HepG2 (cell line): ENCODE measurements around the gene ATP6V0A1. TPM values are rescaled to one million over a fixed set of nuclear protein-coding genes. Genes with fewer than 3 reads are reported as not detected.

Source experiments
- ATAC-seq: fragments of 200-7000 bp; cut with Tn5 transposase; 3 replicates; pipeline ENCODE4 v1.9.1; 2020; ENCODE audit warnings: mild to moderate bottlenecking, moderate library complexity
- BruUV-seq: library from RNA; stranded (reverse); fragments of 400-500 nt; replicated peaks from 2 replicates; lab custom pipeline; 2021; lab: Mats Ljungman, UMichigan
- CTCF ChIA-PET: fragments of 300-600 bp; formaldehyde crosslinking; extraction: SDS; loops from one replicate; lab custom pipeline; 2021; ENCODE audit warnings: low total read pairs, inconsistent platforms, low intra/inter-chr PET ratio; lab: Yijun Ruan, JAX
- POLR2A ChIA-PET: fragments of 350-600 bp; sonication (Branson Sonifier 250); formaldehyde crosslinking; loops from one replicate; lab custom pipeline; 2020; ENCODE audit warnings: antibody characterized with exemption, inconsistent platforms; lab: Yijun Ruan, JAX
- DNase-seq: peaks from one replicate; pipeline ENCODE4 v3.0.0-alpha.2; 2015; ENCODE audit warnings: low spot score
- FAIRE-seq: peaks from 3 replicates; lab custom pipeline; 2011; peaks lifted over from hg19 to GRCh38; lab: Jason Lieb, UNC
- H2AFZ ChIP-seq: one replicate; pipeline ENCODE4 v1.6.1; 2011; ENCODE audit warnings: low read length, inconsistent platforms
- H3K27ac ChIP-seq: fragments of 300-600 bp; 3 replicates; pipeline ENCODE4 v1.8.0; 2011; ENCODE audit warnings: mixed run types, mild to moderate bottlenecking, mixed read lengths, low read length, inconsistent platforms; ENCODE audit not compliant: insufficient read depth; ENCODE audit errors: extremely low read length
- H3K27me3 ChIP-seq, 2 experiments: fragments of 200-600 bp in 1 of 2; 2 replicates in 1 of 2; 3 replicates in 1 of 2; pipeline versions ENCODE4 v1.6.0 to v1.8.0; 2011; ENCODE audit warnings: low read length in 2 of 2, mild to moderate bottlenecking in 2 of 2, moderate library complexity in 2 of 2, inconsistent platforms in 1 of 2; ENCODE audit not compliant: insufficient read depth in 2 of 2, control insufficient read depth in 1 of 2
- H3K36me3 ChIP-seq, 2 experiments: fragments of 200-600 bp in 1 of 2; replicated peaks in 1 of 2; 2 replicates in 1 of 2; 3 replicates in 1 of 2; pipeline versions ENCODE4 v1.5.1 to v1.8.0; 2011; ENCODE audit warnings: low read length in 2 of 2, inconsistent platforms in 1 of 2; ENCODE audit not compliant: insufficient read depth in 2 of 2, control insufficient read depth in 1 of 2
- H3K4me1 ChIP-seq: 2 replicates; pipeline ENCODE4 v1.5.1; 2012; ENCODE audit warnings: low read length, inconsistent platforms; ENCODE audit not compliant: insufficient read depth
- H3K4me2 ChIP-seq: 2 replicates; pipeline ENCODE4 v1.6.0; 2011; ENCODE audit warnings: low read depth, low read length, inconsistent platforms
- H3K4me3 ChIP-seq, 3 experiments: fragments of 200-600 bp in 1 of 3; sonication (generic), shearing (Covaris generic) in 1 of 3; replicated peaks in 1 of 3; 2 replicates each; pipeline ENCODE4 v1.5.1; 2011 to 2016; ENCODE audit warnings: low read length in 3 of 3, inconsistent platforms in 2 of 3, low read depth in 2 of 3, mild to moderate bottlenecking in 2 of 3, control low read depth in 1 of 3, mixed read lengths in 1 of 3; ENCODE audit not compliant: insufficient read depth in 1 of 3
- H3K79me2 ChIP-seq: one replicate; pipeline ENCODE4 v1.6.1; 2011; ENCODE audit warnings: low read length, inconsistent platforms; ENCODE audit not compliant: insufficient read depth
- H3K9ac ChIP-seq: 2 replicates; pipeline ENCODE4 v1.6.0; 2011; ENCODE audit warnings: mild to moderate bottlenecking, low read depth, low read length, inconsistent platforms; ENCODE audit not compliant: insufficient read depth
- H3K9me3 ChIP-seq: 2 replicates; pipeline ENCODE4 v1.5.1; 2012; ENCODE audit warnings: mild to moderate bottlenecking, low read length
- H4K20me1 ChIP-seq: 2 replicates; pipeline ENCODE4 v1.6.0; 2011; ENCODE audit warnings: inconsistent platforms, mild to moderate bottlenecking, low read length, moderate library complexity; ENCODE audit not compliant: insufficient read depth
- CHCHD3 ChIP-seq: sonication (generic); formaldehyde crosslinking; IDR thresholded peaks from 2 replicates; pipeline ENCODE4 v1.8.0; 2022; ENCODE audit warnings: mild to moderate bottlenecking, missing genetic modification reagents, moderate library complexity
- ETV5 ChIP-seq: IDR thresholded peaks from 2 replicates; pipeline ENCODE4 v1.6.1; 2018; ENCODE audit warnings: missing biosample characterization, missing genetic modification reagents, inconsistent platforms, borderline replicate concordance
- FOXK1 ChIP-seq: sonication (generic); formaldehyde crosslinking; IDR thresholded peaks from 2 replicates; pipeline ENCODE4 v1.4.0; 2020; ENCODE audit warnings: low read depth, missing genetic modification reagents, borderline replicate concordance
- HDAC2 ChIP-seq: sonication (generic); formaldehyde crosslinking; IDR thresholded peaks from 2 replicates; pipeline ENCODE4 v1.4.0; 2020; ENCODE audit warnings: missing genetic modification reagents
- HDAC6 ChIP-seq: fragments of 200-600 bp; sonication (generic); IDR thresholded peaks from 2 replicates; pipeline ENCODE4 v1.7.0; 2017; ENCODE audit warnings: mild to moderate bottlenecking, antibody characterized with exemption, low read length, low read depth
- KDM4B ChIP-seq: sonication (generic); formaldehyde crosslinking; IDR thresholded peaks from 2 replicates; pipeline ENCODE4 v1.4.0; 2020; ENCODE audit warnings: missing genetic modification reagents
- KLF6 ChIP-seq: IDR thresholded peaks from 2 replicates; pipeline ENCODE4 v1.8.0; 2016; ENCODE audit warnings: missing biosample characterization, missing genetic modification reagents
- MAFF ChIP-seq: IDR thresholded peaks from 2 replicates; pipeline ENCODE4 v1.6.1; 2011; ENCODE audit warnings: low read depth, low read length, improper control_type of control experiment
- MAFK ChIP-seq, 2 experiments: IDR thresholded peaks in 1 of 2; conservative IDR thresholded peaks in 1 of 2; 2 replicates each; pipeline ENCODE4 v1.6.1; 2011; ENCODE audit warnings: improper control_type of control experiment in 2 of 2, low read length in 2 of 2
- ONECUT2 ChIP-seq: sonication (generic); formaldehyde crosslinking; IDR thresholded peaks from 2 replicates; pipeline ENCODE4 v1.4.0; 2020; ENCODE audit warnings: missing genetic modification reagents
- RXRB ChIP-seq: IDR thresholded peaks from 2 replicates; pipeline ENCODE4 v1.6.1; 2016; ENCODE audit warnings: borderline replicate concordance, missing genetic modification reagents, missing compliant biosample characterization
- SP140L ChIP-seq: sonication (generic); formaldehyde crosslinking; IDR thresholded peaks from 2 replicates; pipeline ENCODE4 v1.4.0; 2020; ENCODE audit warnings: missing genetic modification reagents, borderline replicate concordance
- STAG1 ChIP-seq: sonication (generic); formaldehyde crosslinking; IDR thresholded peaks from 2 replicates; pipeline ENCODE4 v1.4.0; 2020; ENCODE audit warnings: missing genetic modification reagents
- ZNF234 ChIP-seq: sonication (generic); formaldehyde crosslinking; conservative IDR thresholded peaks from 2 replicates; pipeline ENCODE4 v1.5.1; 2020; ENCODE audit warnings: mild to moderate bottlenecking, missing genetic modification reagents
- ZNF30 ChIP-seq: sonication (generic); formaldehyde crosslinking; IDR thresholded peaks from 2 replicates; pipeline ENCODE4 v1.5.0; 2020; ENCODE audit warnings: mild to moderate bottlenecking, missing genetic modification reagents
- WGBS: methylation state at CpG from one replicate; pipeline ENCODE4 v1.1.6; 2017; ENCODE audit warnings: low lambda C conversion rate; 5-methylcytosine and 5-hydroxymethylcytosine counted together
- in situ Hi-C: cut with HindIII; loops from 2 replicates; pipeline ENCODE4 v1.10.0; 2017; ENCODE audit warnings: low pct_unique_long_range_greater_than_20kb; ENCODE audit not compliant: extremely low pct_ligation_motif_present
- intact Hi-C: fragments of 100-400 bp; cut with micrococcal nuclease; formaldehyde crosslinking; loops from one replicate; pipeline ENCODE4 v1.10.0; 2022; ENCODE audit not compliant: unreplicated experiment
- polyA plus RNA-seq, 8 experiments: library from polyadenylated mRNA; depleted of rRNA in 3 of 8; stranded (reverse) in 7 of 8; unstranded in 1 of 8; fragments of >200 nt; fragmentation: Illumina TruSeq in 4 of 8; extraction: Trizol in 4 of 8; gene quantifications; 2 replicates each; pipeline versions ENCODE4 v1.2.1 to v1.2.3, GENCODE V29; 2011 to 2016; ENCODE audit warnings: low read depth in 4 of 8, missing spikeins in 1 of 8, mixed read lengths in 1 of 8; ENCODE audit not compliant: insufficient read depth in 1 of 8
- total RNA-seq, 5 experiments: library from RNA; depleted of rRNA; stranded (reverse); fragments of >200 nt; fragmentation: Illumina TruSeq; extraction: Trizol; gene quantifications; 2 replicates each; pipeline ENCODE4 v1.2.3, GENCODE V29; 2016; ENCODE audit warnings: low read depth in 1 of 5

ATP6V0A1 gene
- total and polyA plus RNA-seq, 2 of the 13 experiments (the other 11 are each of a cell fraction or from before 2014, with no cell fraction given) = 27.9 to 54.1 TPM

- no peak for ATAC-seq
- WGBS = 69% methylated on average over 6 of the region's 6 CpGs
- Histone ChIP-seq H3K4me1 (peaks cover 50% of the 10 kb centered on the region), H3K79me2 (peaks cover 29% of the 10 kb centered on the region), H3K4me3 (no peak overlapping the region), H3K9ac (no peak overlapping the region), H3K36me3 (peaks cover 6 to 9% of the 10 kb centered on the region in 2 experiments; a peak in 4 of 5 replicates), H4K20me1 (peaks cover 13% of the 10 kb centered on the region; the same call in 1 of the 2 replicates), H3K27me3 (no peaks in the 10 kb centered on the region; a peak in 1 of 5 replicates), H3K4me2 (no peak overlapping the region), H3K27ac (no peak overlapping the region), H2AFZ (no peak overlapping the region), H3K9me3 (no peaks in the 10 kb centered on the region)
- intact Hi-C loops (no loop called here), in situ Hi-C loops (no loop called here)
- POLR2A ChIA-PET = interaction anchor here (0.9 to 2.8 kb wide), 5 partner anchors 9 to 65 kb away, joined by 3 to 9 read pairs (median 3); partner anchors contain the start of gene CAVIN1
- CTCF ChIA-PET = no interaction called here
- peak in 1 of 2 experiments; percentile 16; a peak in 2 of 4 replicates for TF ChIP-seq MAFK (conservative IDR thresholded peaks at IDR 0.05 in 1 of 2, IDR thresholded peaks at IDR 0.05 in 1 of 2; ENCODE audit: low read length in 2 of 2)
- no peak for TF ChIP-seq ONECUT2
- 0 out of 2 replicates have a peak, but pooled peaks have one; percentile 20 for TF ChIP-seq MAFF
- BruUV-seq = no TSS peak
- no peak for FAIRE-seq
- no peak for DNase-seq
These were observed 1.4 kb upstream of the ATP6V0A1 start for GRCh38 chr17:42457107-42457792.

DNA sequence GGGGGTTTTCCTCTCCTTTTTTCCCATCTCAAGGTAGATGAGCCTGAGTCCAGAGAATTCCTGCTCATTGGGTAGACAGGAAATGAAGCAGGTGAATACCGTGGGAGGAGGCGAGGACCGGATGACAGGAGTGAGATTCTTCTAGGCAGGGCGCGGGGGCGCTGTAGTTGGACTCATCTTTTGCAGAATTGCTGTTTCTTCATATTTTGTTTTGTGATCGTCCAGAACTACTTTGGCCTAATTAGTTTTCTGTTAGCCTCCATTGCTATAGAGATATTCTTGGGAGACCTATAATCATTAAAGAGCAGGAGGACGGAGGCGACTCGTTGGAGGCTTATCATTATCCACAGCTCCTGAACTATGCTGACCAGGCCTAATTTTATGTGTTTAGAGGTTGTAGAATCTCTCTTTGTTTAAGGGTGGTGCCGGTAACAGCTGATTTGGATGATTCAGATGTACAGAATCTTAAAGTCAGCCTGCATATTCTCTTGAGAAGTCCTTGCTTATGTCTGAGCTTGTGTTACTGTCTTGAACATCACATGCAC is 650 bp downstream of the ATP6V0A1 start:
- Histone ChIP-seq H3K9ac (peak overlapping the region; percentile 85), H3K9me3 (no peaks in the 10 kb centered on the region), H3K27ac (peak overlapping the region; percentile 79), H3K36me3 (peaks cover 6 to 9% of the 10 kb centered on the region in 2 experiments; a peak in 4 of 5 replicates), H4K20me1 (peaks cover 13% of the 10 kb centered on the region; the same call in 1 of the 2 replicates), H3K4me1 (peaks cover 67% of the 10 kb centered on the region), H2AFZ (no peak overlapping the region), H3K27me3 (no peaks in the 10 kb centered on the region; a peak in 1 of 5 replicates), H3K4me2 (peak overlapping the region; percentile 85), H3K79me2 (peaks cover 29% of the 10 kb centered on the region), H3K4me3 (peak overlapping the region; percentile 85 to 93 (median 90))
- in situ Hi-C loops = no loop called here
- intact Hi-C loops = loop anchor here (2.0 kb wide), 1 partner anchor 31 kb away; no protein-coding TSS in a partner anchor
- BruUV-seq = TSS peak; percentile 88
- ATAC-seq (peak; percentile 82), FAIRE-seq (no peak), DNase-seq (peak; percentile 65)
- POLR2A ChIA-PET = interaction anchor here (1.0 to 2.8 kb wide), 6 partner anchors 9 to 77 kb away, joined by 3 to 7 read pairs (median 4); partner anchors contain the start of gene NAGLU
- 2% methylated on average over 11 of the region's 11 CpGs for WGBS
- CTCF ChIA-PET = no interaction called here
- no peak for TF ChIP-seq SP140L (CRISPR knock-in tag)
- no peak for TF ChIP-seq HDAC6
- peak; percentile 31; the same call in 1 of the 2 replicates for TF ChIP-seq KLF6
- TF ChIP-seq STAG1 (CRISPR knock-in tag) = peak; percentile 47
- peak; percentile 67; the same call in 1 of the 2 replicates for TF ChIP-seq ETV5 (CRISPR knock-in tag)
- TF ChIP-seq ZNF234 (CRISPR knock-in tag) = no peak; the same call in 1 of the 2 replicates
- no peak for TF ChIP-seq HDAC2 (CRISPR knock-in tag)
- TF ChIP-seq KDM4B (CRISPR knock-in tag) = no peak
- no peak for TF ChIP-seq CHCHD3 (CRISPR knock-in tag)
- no peak for TF ChIP-seq RXRB (CRISPR knock-in tag)
- no peak for TF ChIP-seq FOXK1 (CRISPR knock-in tag)
- TF ChIP-seq ZNF30 (CRISPR knock-in tag) = no peak
